ENCODE data around the gene SLC30A3. TPM values are rescaled to one million over a fixed set of nuclear protein-coding genes. Genes with fewer than 3 reads are reported as not detected.

Gene SLC30A3
- total RNA-seq, 4 donors from 2014 or later: 0.20 TPM; not detected in 3

GRCh38 chr2:27238976-27239375 lies 23.9 kb downstream of the SLC30A3 start:
- Histone ChIP-seq H3K4me1 (no peaks in the 10 kb centered on the region), H3K36me3 (peaks cover 4 to 99% of the 10 kb centered on the region in 2 donors), H3K27me3 (no peaks in the 10 kb centered on the region), H3K4me3 (no peak overlapping the region), H3K27ac (no peak overlapping the region), H3K9me3 (no peaks in the 10 kb centered on the region)
- in situ Hi-C loops (cut with MboI; ENCODE audit: low sequenced_read_pairs in 4 of 4) (no loop called here), intact Hi-C loops (cut with DNase I; ENCODE audit: low total_unique reads) (no loop called here)
- no peak for TF ChIP-seq POLR2A (IDR thresholded peaks at IDR 0.05)
- ATAC-seq (no peak), DNase-seq (no peak)

- Histone ChIP-seq H3K9me3 (no peaks in the 10 kb centered on the region), H3K27me3 (no peaks in the 10 kb centered on the region), H3K36me3 (peaks cover 4 to 100% of the 10 kb centered on the region in 2 donors), H3K4me1 (no peaks in the 10 kb centered on the region), H3K27ac (no peak overlapping the region), H3K4me3 (no peak overlapping the region)
- ATAC-seq (no peak), DNase-seq (no peak)
- intact Hi-C loops (cut with DNase I; ENCODE audit: low total_unique reads) (no loop called here), in situ Hi-C loops (cut with MboI; ENCODE audit: low sequenced_read_pairs in 4 of 4) (no loop called here)
- no peak for TF ChIP-seq CTCF (IDR thresholded peaks at IDR 0.05 in 4 of 5, conservative IDR thresholded peaks at IDR 0.05 in 1 of 5)
- TF ChIP-seq POLR2A (IDR thresholded peaks at IDR 0.05): no peak
Observed at GRCh38 chr2:27237341-27237945, 25.4 kb downstream of the SLC30A3 start.

GRCh38 chr2:27236626-27237025 lies 26.2 kb downstream of the SLC30A3 start:
- DNase-seq (no peak), ATAC-seq (no peak)
- H3K36me3 ChIP-seq: peaks cover 4 to 100% of the 10 kb centered on the region in 2 donors
- no peak overlapping the region for H3K4me3 ChIP-seq
- intact Hi-C loops (cut with DNase I; ENCODE audit: low total_unique reads): no loop called here
- TF ChIP-seq CTCF (IDR thresholded peaks at IDR 0.05 in 4 of 5, conservative IDR thresholded peaks at IDR 0.05 in 1 of 5) (no peak), POLR2A (IDR thresholded peaks at IDR 0.05) (no peak)
- H3K27ac ChIP-seq: no peak overlapping the region
- no peaks in the 10 kb centered on the region for H3K9me3 ChIP-seq
- H3K27me3 ChIP-seq: no peaks in the 10 kb centered on the region
- in situ Hi-C loops (cut with MboI; ENCODE audit: low sequenced_read_pairs in 4 of 4): no loop called here
- no peaks in the 10 kb centered on the region for H3K4me1 ChIP-seq

GRCh38 chr2:27236136-27236535 lies 26.7 kb downstream of the SLC30A3 start:
- Histone ChIP-seq H3K4me3 (no peak overlapping the region), H3K27me3 (no peaks in the 10 kb centered on the region), H3K9me3 (no peaks in the 10 kb centered on the region), H3K36me3 (peaks cover 4 to 100% of the 10 kb centered on the region in 2 donors), H3K4me1 (no peaks in the 10 kb centered on the region), H3K27ac (no peak overlapping the region)
- in situ Hi-C loops (cut with MboI; ENCODE audit: low sequenced_read_pairs in 4 of 4): no loop called here
- no peak for TF ChIP-seq CTCF (IDR thresholded peaks at IDR 0.05 in 4 of 5, conservative IDR thresholded peaks at IDR 0.05 in 1 of 5)
- TF ChIP-seq POLR2A (IDR thresholded peaks at IDR 0.05): no peak
- DNase-seq (no peak), ATAC-seq (no peak)
- intact Hi-C loops (cut with DNase I; ENCODE audit: low total_unique reads): no loop called here

GRCh38 chr2:27233341-27233740 lies 29.5 kb downstream of the SLC30A3 start:
- in situ Hi-C loops (cut with MboI; ENCODE audit: low sequenced_read_pairs in 4 of 4) (no loop called here), intact Hi-C loops (cut with DNase I; ENCODE audit: low total_unique reads) (no loop called here)
- Histone ChIP-seq H3K27ac (no peak overlapping the region), H3K9me3 (no peaks in the 10 kb centered on the region), H3K36me3 (peaks cover 4 to 96% of the 10 kb centered on the region in 2 donors), H3K4me3 (no peak overlapping the region), H3K27me3 (no peaks in the 10 kb centered on the region), H3K4me1 (no peaks in the 10 kb centered on the region)
- TF ChIP-seq CTCF (IDR thresholded peaks at IDR 0.05 in 4 of 5, conservative IDR thresholded peaks at IDR 0.05 in 1 of 5): no peak
- TF ChIP-seq POLR2A (IDR thresholded peaks at IDR 0.05): no peak
- no peak for ATAC-seq
- no peak for DNase-seq

All from gastrocnemius medialis (tissue), 4 donors.